ENCODE data around the gene DOCK10.

- TF ChIP-seq, protein P1, sequence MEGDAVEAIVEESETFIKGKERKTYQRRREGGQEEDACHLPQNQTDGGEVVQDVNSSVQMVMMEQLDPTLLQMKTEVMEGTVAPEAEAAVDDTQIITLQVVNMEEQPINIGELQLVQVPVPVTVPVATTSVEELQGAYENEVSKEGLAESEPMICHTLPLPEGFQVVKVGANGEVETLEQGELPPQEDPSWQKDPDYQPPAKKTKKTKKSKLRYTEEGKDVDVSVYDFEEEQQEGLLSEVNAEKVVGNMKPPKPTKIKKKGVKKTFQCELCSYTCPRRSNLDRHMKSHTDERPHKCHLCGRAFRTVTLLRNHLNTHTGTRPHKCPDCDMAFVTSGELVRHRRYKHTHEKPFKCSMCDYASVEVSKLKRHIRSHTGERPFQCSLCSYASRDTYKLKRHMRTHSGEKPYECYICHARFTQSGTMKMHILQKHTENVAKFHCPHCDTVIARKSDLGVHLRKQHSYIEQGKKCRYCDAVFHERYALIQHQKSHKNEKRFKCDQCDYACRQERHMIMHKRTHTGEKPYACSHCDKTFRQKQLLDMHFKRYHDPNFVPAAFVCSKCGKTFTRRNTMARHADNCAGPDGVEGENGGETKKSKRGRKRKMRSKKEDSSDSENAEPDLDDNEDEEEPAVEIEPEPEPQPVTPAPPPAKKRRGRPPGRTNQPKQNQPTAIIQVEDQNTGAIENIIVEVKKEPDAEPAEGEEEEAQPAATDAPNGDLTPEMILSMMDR (IDR thresholded peaks at IDR 0.05), result no peak
- no peak for TF ChIP-seq POLR2A (IDR thresholded peaks at IDR 0.05)
These were observed 181.0 kb downstream of the DOCK10 start for GRCh38 chr2:224861266-224861665.

All from uterus (tissue), 2 donors.